ENCODE measurements around the gene SUMF1. TPM values are rescaled to one million over a fixed set of nuclear protein-coding genes. Genes with fewer than 3 reads are reported as not detected.

SUMF1 gene
- total RNA-seq, 1 experiment from 2014 or later, result 26.6 TPM

DNA sequence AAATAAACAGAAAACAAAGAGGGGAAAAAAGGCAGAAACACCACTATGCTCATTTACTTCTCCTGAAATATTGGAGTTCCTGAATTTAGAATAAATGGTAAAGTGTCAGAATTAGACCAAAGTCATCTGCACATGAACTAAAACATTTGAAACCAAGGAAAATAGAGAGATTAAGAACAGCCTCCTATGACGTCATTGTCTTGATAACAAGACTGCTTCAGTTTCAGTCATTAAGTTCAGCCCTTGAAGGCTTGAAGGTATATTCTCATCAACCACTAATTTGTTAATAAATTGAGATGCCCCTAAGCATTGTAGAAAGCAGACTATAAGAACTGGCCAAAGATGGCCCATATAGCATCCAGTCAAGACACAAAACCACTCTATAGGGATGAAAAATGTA is 2.5 kb downstream of the SUMF1 start:
- ChIA-PET CTCF (no interaction called here), POLR2A (no interaction called here), RAD21 (ENCODE audit: low non-redundant PET in 1 of 2, low total read pairs in 2 of 2, uncharacterized antibody in 2 of 2, unreplicated experiment in 2 of 2) (no interaction called here)
- Histone ChIP-seq H3K4me2 (ENCODE audit: low read length) (no peak overlapping the region), H2AFZ (ENCODE audit: low read depth, low read length, poor library complexity, severe bottlenecking) (no peak overlapping the region), H3K4me1 (ENCODE audit: control insufficient read depth in 1 of 2, insufficient read depth in 2 of 2, low read length in 2 of 2) (peaks cover 0 to 10% of the 10 kb centered on the region in 2 experiments; a peak in 2 of 4 replicates), H3K9ac (ENCODE audit: low read length) (no peak overlapping the region), H3K27ac (ENCODE audit: low read depth, low read length) (no peak overlapping the region), H3K4me3 (replicated peaks in 1 of 2; ENCODE audit: low read depth in 1 of 2, low read length in 2 of 2) (no peak overlapping the region), H3K27me3 (ENCODE audit: insufficient read depth, low read length) (no peaks in the 10 kb centered on the region), H4K20me1 (ENCODE audit: insufficient read depth) (no peaks in the 10 kb centered on the region), H3K36me3 (ENCODE audit: control insufficient read depth in 1 of 2, insufficient read depth in 2 of 2, low read length in 2 of 2) (no peaks in the 10 kb centered on the region), H3K9me3 (ENCODE audit: control insufficient read depth in 1 of 2, insufficient read depth in 1 of 2, low read depth in 1 of 2, low read length in 2 of 2) (no peaks in the 10 kb centered on the region), H3K9me2 (ENCODE audit: insufficient read depth) (no peaks in the 10 kb centered on the region), H3K79me2 (ENCODE audit: insufficient read depth, low read length) (no peaks in the 10 kb centered on the region; the same call in 1 of the 2 replicates)
- intact Hi-C loops (cut with micrococcal nuclease), result no loop called here
- no peak for TF ChIP-seq SRF (IDR thresholded peaks at IDR 0.05; ENCODE audit: low read depth)
- TF ChIP-seq, protein P1, sequence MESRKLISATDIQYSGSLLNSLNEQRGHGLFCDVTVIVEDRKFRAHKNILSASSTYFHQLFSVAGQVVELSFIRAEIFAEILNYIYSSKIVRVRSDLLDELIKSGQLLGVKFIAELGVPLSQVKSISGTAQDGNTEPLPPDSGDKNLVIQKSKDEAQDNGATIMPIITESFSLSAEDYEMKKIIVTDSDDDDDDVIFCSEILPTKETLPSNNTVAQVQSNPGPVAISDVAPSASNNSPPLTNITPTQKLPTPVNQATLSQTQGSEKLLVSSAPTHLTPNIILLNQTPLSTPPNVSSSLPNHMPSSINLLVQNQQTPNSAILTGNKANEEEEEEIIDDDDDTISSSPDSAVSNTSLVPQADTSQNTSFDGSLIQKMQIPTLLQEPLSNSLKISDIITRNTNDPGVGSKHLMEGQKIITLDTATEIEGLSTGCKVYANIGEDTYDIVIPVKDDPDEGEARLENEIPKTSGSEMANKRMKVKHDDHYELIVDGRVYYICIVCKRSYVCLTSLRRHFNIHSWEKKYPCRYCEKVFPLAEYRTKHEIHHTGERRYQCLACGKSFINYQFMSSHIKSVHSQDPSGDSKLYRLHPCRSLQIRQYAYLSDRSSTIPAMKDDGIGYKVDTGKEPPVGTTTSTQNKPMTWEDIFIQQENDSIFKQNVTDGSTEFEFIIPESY (IDR thresholded peaks at IDR 0.05; ENCODE audit: extremely low read depth, insufficient replicate concordance, low read length), result no peak
- no TSS peak for BruUV-seq (replicated peaks)
- ATAC-seq (no peak), DNase-seq (ENCODE audit: low read depth, low spot score) (no peak)

DNA sequence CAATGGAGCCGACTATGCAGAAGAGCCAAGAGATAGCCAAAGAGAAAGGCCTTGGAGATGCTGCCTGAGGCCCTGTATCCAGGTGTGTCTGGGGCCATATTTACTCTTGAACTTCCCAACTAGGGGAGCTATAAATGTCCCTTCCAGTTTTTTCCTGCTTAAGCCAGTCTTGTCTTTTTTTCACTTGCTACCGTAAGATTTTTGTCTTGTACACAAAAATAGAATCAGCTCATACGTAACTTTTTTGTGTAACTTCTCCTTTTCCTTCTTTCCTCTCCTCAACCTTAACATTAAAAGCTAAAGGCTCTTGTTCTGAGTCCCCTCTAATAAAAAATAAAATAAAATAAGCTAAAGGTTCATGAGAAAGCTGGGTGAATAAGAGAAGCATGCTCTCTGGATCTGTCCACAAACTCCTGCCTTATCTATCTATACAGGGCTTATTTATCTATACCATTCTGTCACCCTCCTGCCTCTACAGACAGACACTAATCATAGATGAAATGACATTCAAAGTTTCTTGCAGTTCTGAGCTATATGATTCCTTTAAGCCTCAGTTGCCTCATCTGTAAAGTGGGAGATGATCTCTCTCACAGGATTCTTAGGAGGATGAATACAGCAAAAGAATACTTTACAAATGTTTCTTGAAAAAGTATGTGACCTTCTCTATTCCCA is 4.6 kb downstream of the SUMF1 start:
- Histone ChIP-seq H4K20me1 (ENCODE audit: insufficient read depth) (no peaks in the 10 kb centered on the region), H3K4me3 (replicated peaks in 1 of 2; ENCODE audit: low read depth in 1 of 2, low read length in 2 of 2) (no peak overlapping the region), H2AFZ (ENCODE audit: low read depth, low read length, poor library complexity, severe bottlenecking) (no peak overlapping the region), H3K4me2 (ENCODE audit: low read length) (no peak overlapping the region), H3K79me2 (ENCODE audit: insufficient read depth, low read length) (no peaks in the 10 kb centered on the region; the same call in 1 of the 2 replicates), H3K9me2 (ENCODE audit: insufficient read depth) (no peaks in the 10 kb centered on the region), H3K27ac (ENCODE audit: low read depth, low read length) (no peak overlapping the region), H3K4me1 (ENCODE audit: control insufficient read depth in 1 of 2, insufficient read depth in 2 of 2, low read length in 2 of 2) (peaks cover 0 to 8% of the 10 kb centered on the region in 2 experiments; a peak in 2 of 4 replicates), H3K9me3 (ENCODE audit: control insufficient read depth in 1 of 2, insufficient read depth in 1 of 2, low read depth in 1 of 2, low read length in 2 of 2) (no peaks in the 10 kb centered on the region), H3K9ac (ENCODE audit: low read length) (no peak overlapping the region), H3K36me3 (ENCODE audit: control insufficient read depth in 1 of 2, insufficient read depth in 2 of 2, low read length in 2 of 2) (no peaks in the 10 kb centered on the region), H3K27me3 (ENCODE audit: insufficient read depth, low read length) (no peaks in the 10 kb centered on the region)
- ChIA-PET CTCF (no interaction called here), RAD21 (ENCODE audit: low non-redundant PET in 1 of 2, low total read pairs in 2 of 2, uncharacterized antibody in 2 of 2, unreplicated experiment in 2 of 2) (no interaction called here), POLR2A (interaction anchor here (1.3 kb wide), 1 partner anchor 31 kb away, joined by 3 read pairs; the partner anchor contains the start of gene ITPR1)
- DNase-seq (ENCODE audit: low read depth, low spot score), result no peak
- intact Hi-C loops (cut with micrococcal nuclease), result no loop called here
- no TSS peak for BruUV-seq (replicated peaks)
- ATAC-seq, result no peak
- TF ChIP-seq YY1 (IDR thresholded peaks at IDR 0.05; ENCODE audit: extremely low read depth, insufficient replicate concordance, low read depth, low read length) (no peak), EGR1 (IDR thresholded peaks at IDR 0.05; ENCODE audit: low read depth) (no peak), SP1 (IDR thresholded peaks at IDR 0.05; ENCODE audit: low read depth) (no peak), POLR2A (IDR thresholded peaks at IDR 0.05; ENCODE audit: borderline replicate concordance, extremely low read depth, insufficient read depth, insufficient read length) (no peak), CEBPB (IDR thresholded peaks at IDR 0.05; ENCODE audit: low read depth) (no peak), ELF1 (IDR thresholded peaks at IDR 0.05; ENCODE audit: borderline replicate concordance, low read depth) (no peak)
- TF ChIP-seq, protein P2, sequence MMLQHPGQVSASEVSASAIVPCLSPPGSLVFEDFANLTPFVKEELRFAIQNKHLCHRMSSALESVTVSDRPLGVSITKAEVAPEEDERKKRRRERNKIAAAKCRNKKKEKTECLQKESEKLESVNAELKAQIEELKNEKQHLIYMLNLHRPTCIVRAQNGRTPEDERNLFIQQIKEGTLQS (IDR thresholded peaks at IDR 0.05), result no peak
- TF ChIP-seq, protein P3, sequence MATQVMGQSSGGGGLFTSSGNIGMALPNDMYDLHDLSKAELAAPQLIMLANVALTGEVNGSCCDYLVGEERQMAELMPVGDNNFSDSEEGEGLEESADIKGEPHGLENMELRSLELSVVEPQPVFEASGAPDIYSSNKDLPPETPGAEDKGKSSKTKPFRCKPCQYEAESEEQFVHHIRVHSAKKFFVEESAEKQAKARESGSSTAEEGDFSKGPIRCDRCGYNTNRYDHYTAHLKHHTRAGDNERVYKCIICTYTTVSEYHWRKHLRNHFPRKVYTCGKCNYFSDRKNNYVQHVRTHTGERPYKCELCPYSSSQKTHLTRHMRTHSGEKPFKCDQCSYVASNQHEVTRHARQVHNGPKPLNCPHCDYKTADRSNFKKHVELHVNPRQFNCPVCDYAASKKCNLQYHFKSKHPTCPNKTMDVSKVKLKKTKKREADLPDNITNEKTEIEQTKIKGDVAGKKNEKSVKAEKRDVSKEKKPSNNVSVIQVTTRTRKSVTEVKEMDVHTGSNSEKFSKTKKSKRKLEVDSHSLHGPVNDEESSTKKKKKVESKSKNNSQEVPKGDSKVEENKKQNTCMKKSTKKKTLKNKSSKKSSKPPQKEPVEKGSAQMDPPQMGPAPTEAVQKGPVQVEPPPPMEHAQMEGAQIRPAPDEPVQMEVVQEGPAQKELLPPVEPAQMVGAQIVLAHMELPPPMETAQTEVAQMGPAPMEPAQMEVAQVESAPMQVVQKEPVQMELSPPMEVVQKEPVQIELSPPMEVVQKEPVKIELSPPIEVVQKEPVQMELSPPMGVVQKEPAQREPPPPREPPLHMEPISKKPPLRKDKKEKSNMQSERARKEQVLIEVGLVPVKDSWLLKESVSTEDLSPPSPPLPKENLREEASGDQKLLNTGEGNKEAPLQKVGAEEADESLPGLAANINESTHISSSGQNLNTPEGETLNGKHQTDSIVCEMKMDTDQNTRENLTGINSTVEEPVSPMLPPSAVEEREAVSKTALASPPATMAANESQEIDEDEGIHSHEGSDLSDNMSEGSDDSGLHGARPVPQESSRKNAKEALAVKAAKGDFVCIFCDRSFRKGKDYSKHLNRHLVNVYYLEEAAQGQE (IDR thresholded peaks at IDR 0.05; ENCODE audit: low read depth), result no peak
- TF ChIP-seq, protein P1 (IDR thresholded peaks at IDR 0.05; ENCODE audit: extremely low read depth, insufficient replicate concordance, low read length), result no peak
